ENCODE measurements around the gene C6orf163.
A peak's percentile ranks its signal among the peaks of the same experiment; 100 is the strongest.
"Not testable (repeated sequence)": the region's sequence is repeated elsewhere in the genome, so short reads cannot be mapped to it uniquely, and the experiment has no call there.

Gene C6orf163

DNA sequence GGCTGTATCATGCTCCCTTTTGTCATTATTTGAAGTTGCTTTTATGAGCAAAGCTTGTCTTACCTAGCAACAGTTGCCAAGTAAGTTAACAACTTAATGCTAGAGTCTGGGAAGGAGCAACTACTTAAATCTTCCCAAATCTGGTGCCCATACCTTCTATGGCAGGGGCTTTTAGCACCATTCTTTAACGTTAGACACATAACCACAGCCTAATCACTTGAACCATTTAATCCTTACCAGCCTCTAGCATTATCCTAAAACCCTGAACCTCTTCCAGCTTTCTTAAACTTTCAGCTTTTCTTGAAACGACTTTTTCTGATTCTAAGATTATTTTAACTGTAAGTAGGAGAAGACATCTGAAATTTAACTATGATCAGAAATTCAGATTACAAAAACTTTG lies at the start of gene C6orf163:
TSS of gene C6orf163 (plus strand) at position 83 of the 400 bp plus-strand sequence. CDS start at position 370, 287 bp downstream.
- no peak for DNase-seq (ENCODE audit: low spot score)

DNA sequence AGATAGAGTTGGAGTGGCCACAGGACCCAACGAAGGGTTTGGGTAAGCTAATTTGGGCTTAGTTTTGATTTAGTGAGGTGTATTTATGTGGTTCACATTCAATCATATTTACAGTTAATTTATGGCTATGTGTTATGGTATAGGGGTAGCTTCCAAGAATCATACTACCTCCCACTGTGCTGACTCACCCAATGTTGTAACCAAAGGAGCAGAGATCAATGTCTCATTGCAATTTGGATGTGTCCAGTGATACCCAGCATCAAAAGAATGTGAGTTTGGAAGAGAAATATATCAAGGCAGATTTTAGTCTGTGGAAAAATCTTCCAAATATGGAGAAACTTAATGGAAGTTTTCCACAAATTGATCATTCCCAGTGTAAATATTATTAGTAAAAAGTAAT lies 47.5 kb upstream of the C6orf163 start:
- no peak for DNase-seq (ENCODE audit: low spot score)

DNA sequence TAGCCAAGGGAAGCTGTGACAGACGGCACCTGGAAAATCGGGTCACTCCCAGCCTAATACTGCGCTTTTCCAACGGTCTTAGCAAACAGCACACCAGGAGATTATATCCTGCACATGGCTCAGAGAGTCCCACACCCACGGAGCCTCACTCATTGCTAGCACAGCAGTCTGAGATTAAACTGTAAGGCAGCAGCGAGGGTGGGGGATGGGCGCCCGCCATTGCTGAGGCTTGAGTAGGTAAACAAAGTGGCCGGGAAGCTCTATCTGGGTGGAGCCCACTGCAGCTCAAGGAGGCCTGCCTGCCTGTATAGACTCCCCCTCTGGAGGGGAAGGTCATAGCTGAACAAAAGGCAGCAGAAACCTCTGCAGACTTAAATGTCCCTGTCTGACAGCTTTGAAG lies 43.3 kb upstream of the C6orf163 start:
- not testable (repeated sequence) for DNase-seq (ENCODE audit: low spot score)

DNA sequence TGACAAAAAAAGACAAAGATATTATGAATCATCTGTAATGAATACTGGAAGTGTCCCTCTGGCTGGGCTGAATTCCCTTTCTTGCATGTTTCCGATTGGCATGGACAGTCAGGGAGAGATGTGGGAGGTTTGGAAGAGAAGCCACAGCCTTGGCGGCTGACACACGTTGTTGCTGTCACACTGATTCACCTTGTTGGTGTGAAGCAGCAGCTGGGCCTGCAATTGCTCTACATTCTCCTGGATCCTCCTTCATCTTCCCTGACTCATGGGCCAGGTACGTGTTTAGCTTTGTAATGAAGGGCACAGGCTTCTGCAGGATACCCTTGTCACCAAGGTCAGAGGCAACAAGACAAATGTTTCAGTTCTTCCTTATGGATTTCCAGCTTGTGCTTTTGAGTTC lies 35.6 kb upstream of the C6orf163 start:
- no peak for DNase-seq (ENCODE audit: low spot score)

DNA sequence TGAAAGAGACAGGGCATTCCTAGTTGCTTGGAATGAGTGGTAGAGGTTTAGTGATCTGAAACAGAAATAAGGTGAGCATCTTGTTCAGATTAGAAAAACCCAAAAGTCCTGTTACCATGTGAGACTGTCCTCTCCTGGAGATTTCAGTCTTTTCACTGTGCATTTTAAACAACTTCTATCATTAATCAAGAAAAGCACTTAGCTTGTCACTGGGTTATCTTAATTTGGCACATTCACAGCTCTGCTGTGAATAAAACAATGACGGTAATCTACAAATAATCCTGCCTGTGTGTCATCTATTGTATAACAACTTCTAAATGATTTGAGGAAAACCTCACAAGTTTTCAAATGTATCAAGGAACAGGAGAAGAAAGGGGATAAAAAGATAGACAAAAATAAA lies 31.8 kb upstream of the C6orf163 start:
- DNase-seq (ENCODE audit: low spot score) = no peak

DNA sequence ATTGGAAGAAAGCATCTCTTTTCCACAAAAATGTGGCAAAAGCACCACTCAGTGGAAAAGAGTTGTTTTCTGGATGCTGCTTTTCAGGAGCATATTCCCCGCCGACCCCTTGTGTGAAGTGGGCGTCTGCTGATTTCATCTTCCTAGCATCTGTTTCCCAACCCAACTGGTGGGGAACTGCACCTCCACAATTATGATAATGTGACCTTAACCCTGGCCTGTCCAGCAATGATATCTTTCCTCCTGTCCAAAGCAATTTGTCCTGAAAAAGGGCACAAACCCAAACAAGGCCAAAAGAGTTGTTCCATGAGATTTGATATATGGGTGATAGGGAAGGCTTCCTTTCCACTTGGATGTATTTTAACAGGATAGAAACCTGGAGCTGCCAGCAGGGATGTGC lies 29.5 kb upstream of the C6orf163 start:
- no peak for DNase-seq (ENCODE audit: low spot score)

DNA sequence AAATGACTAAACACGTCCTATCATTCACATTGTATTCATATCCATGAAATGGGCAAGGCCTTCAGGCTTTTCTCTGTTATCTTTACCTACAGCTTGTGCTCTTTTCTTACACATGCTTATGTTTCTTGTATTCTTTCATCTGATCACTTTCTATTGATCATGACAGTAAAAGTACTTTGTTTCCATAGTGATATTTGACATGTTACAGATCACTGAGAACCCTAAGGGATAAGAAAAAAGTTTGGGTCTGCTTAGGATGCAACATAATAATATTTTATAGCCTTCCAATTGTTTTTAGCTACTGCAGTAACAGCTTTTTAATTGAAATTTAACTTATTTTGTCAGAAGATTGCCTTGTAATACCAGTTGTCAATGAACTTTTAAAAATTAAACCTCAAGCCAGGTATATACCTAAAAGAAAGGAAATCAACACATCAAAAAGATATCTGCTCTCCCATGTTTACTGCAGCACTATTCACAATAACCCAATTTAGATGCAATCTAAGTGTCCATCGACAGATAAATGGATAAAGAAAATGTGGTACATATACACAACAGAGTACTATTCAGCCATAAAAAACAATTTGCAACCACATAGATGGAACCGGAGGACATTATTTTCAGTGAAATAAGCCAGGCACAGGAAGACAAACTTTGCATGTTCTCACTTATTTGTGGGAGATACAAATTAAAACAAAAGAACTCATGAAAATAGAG lies 25.2 kb upstream of the C6orf163 start:
- DNase-seq (ENCODE audit: low spot score) = no peak

DNA sequence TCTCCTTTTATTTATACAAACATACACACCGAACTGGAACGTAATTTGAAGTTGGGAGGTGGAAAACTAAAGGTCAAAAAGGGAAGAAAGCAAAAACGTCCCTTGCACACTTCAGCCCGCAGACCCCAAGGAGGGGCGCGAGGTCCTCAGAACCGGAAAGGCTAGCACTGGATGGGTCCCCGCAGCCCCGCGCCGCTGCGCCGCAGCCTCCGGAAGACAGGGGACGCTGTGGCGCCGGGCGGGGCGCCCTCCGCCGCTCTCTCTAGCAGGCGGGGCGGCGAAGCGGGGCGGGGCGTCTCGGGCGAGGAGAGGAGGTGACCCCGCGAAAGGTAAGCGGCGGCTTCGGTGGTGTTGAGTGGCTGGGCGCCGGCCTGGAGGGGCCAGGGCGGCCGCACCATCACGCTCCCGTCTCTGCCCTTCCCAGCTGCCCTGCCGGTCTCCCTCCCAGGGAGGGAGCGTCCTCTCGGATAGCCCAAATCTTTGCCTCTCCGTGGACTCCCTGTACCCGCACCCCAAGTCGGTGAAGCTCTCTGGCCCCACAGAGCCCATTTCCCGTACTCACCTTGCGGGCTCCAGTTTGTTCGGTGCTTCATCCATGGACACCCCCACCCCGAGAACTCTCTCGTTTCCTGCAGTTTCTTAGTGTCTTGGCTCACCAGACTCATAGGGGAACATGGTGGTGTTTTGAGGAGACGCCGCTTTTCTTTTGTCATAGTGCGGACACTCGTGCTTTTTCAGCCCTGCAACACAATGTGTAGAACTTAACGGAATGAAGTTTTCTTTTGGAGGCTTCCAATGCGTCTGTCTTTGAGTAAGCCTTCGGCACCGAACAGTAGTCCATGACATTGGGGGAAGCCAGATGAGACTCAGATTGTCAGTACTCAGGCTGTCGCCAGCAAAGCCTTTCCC lies 22.1 kb upstream of the C6orf163 start, which contains the start of gene SMIM8:
TSS of gene SMIM8 (plus strand) at position 285 of the 909 bp plus-strand sequence. CDS start 14,444 bp downstream, outside the sequence.
- DNase-seq (ENCODE audit: low spot score) = peak; percentile 89

DNA sequence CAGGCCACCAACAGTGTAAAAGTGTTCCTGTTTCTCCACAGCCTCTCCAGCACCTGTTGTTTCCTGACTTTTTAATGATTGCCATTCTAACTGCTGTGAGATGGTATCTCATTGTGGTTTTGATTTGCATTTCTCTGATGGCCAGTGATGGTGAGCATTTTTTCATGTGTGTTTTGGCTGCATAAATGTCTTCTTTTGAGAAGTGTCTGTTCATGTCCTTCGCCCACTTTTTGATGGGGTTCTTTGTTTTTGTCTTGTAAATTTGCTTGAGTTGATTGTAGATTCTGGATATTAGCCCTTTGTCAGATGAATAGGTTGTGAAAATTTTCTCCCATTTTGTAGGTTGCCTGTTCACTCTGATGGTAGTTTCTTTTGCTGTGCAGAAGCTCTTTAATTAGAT lies 20.7 kb upstream of the C6orf163 start:
- DNase-seq (ENCODE audit: low spot score) = not testable (repeated sequence)

DNA sequence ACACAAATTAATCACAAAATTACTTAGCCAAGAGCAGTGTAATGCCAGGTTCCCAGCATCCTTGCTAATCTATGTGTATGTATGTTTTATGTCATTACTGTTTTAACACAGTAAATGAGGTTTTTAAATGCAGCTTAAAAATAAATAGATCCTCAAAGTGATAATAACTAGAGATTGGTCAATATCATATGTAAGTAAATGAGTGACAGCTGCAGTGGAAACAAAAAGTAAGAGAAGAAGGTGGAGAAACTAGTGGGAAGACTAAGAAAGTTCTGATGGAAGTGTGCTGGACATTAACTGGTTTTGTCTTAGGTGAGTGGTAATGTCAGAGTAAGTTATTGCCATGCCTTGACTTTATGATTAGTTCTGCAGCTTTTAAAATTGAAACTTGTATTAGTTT lies 13.7 kb upstream of the C6orf163 start:
- DNase-seq (ENCODE audit: low spot score) = no peak

DNA sequence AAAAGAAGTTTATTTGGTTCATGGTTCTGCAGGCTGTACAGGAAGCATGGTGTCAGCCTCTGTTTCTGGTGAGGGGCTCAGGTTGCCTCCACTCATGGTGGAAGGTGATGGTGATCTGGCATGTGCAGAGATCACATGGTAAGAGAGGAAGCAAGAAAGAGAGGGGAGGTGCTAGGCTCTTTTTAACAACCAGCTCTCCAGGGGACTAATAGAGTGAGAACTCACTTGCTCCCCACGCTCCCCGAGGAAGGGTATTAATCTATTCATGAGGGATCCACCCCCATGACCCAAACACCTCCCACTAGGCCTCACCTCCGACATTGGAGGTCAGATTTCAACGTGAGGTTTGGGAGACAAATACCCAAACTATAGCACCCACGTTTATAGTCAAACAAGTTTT lies 11.6 kb upstream of the C6orf163 start:
- DNase-seq (ENCODE audit: low spot score) = no peak

DNA sequence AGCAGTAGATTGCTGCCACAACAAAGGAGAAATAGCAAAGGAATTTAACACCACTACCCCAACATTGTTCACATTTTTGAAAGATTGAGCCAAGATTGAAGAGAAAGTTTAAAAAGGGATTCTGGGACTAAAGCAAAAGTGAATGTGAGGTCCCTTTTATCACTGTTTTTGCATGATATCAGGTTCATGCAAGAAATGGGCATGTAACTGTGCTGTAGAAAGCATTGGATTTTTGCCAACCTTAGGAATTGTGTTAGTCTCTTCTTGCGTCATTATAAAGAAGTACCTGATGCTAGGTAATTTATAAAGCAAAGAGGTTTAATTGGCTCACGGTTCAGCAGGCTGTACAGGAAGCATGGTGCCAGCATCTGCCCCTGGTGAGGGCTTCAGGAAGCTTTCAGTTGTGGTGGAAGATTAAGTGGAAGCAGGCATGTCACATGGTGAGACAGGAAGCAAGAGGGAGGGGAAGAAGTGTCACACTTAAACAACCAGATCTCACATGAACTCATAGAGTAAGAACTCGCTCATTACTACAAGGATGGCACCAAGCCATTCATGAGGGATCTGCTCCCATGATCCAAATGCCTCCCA lies 10.9 kb upstream of the C6orf163 start:
- no peak for DNase-seq (ENCODE audit: low spot score)

DNA sequence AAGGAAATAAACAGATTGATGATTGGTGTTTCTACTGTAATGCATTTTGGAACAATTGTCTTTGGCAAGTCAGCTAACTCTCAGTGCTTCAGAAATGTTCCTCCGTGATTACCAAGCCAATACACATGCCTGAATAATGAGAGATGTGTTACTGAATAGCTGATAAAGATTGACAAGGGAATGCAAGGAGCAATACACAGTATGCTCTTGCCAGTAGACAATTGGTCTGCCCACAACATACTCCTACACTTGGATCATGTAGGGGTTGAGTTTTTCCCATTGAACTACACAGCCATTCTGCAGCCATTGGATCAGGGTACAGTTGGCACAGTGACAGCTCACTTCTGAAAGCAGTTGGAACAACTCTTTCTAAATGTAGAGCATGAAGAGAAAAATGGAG lies 9.9 kb upstream of the C6orf163 start:
- DNase-seq (ENCODE audit: low spot score) = no peak

DNA sequence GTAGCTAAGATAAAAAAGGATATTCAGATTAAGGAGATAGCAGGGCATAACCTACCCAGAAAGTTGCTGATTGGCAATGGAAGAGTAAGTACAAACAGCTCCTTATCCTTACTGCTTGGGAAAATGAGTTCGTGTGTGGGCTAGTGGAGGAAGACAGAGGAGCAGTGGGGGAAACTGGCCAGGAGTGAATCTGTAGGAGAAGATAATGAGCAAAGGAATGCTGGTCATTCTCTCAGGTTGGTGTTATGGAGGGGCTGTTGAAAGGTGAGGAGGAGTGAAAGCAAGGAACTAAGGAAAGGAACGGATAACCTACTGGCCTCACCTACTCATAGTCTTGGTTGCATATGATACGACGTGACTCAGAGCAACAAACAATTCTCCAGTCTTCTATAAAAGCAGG lies 8.2 kb upstream of the C6orf163 start:
- no peak for DNase-seq (ENCODE audit: low spot score)

DNA sequence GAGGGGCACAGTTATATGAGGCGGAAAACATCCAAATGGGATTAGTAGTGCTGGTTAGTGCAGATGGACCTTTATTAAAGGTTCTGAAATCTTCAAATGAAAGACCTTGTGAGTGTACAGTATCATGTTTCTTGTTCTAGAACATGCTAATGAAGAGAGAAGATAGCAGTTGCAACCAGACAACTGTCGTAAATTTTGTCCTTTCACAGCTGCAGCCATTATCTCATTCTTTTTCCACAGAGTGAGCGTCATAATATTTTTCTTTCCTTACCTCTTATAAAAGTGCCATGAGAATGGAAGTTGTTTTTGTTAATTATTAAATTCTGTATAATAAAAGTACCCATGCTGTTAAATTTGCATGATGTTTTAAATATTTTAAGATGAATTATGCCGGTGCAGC lies 4.4 kb upstream of the C6orf163 start:
- no peak for DNase-seq (ENCODE audit: low spot score)

DNA sequence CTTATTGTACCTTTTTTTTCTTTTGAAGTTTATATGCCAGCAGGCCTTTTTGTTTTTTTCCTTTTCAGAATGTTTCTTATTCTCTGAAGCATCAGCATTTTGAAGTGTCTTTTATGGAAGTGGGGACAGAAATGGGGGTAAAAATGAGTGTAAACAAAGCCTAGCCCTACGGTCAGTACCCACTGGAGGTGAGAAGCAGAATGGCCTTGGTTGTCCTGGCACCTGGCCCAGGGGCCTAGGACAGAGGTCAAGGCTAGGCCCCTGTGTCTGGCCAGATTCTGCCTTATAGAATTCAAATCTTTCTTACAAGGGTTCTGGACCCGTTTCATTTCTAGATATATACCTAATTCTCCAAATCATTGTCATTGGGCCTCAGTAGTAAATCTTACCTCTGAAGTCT lies 3.5 kb upstream of the C6orf163 start:
- DNase-seq (ENCODE audit: low spot score) = no peak

DNA sequence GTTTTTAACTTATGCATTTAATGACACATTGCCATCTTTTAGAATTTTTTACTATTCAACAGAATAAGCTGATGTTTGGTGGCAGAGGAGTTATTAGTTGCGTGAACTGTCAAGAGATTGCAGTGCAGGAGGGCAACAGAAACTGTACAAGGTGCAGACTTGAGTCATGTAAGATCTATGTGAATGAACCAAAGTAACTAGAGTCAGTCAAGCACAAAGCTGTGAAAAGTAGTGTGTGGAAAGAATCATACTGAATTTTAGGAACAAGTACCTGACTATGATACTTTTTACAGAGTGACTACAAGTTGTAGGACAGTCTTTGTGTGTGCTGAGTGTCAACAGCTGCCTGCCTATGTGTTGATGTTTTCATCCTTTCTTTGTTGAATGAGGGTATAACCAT lies 2.7 kb upstream of the C6orf163 start:
- no peak for DNase-seq (ENCODE audit: low spot score)

DNA sequence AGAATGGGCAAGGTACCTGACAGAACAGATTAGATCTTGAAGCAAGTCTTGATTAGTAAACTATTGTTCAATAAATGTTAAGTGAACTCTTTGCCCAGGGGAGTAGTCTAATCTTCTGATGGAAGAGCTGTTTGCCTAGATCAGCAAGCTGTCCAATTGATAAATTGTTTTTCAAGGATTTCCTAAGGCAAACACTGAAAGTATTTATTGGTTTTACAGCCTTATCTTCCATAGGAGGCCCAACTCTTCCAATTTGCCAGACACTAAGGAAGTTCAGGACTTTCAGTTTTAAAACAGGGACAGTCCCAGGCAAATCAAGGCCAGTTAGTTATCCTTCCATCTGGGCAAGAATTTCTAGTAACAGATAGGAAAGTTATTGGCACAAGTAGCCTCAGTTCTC lies 1.8 kb upstream of the C6orf163 start:
- DNase-seq (ENCODE audit: low spot score) = no peak

DNA sequence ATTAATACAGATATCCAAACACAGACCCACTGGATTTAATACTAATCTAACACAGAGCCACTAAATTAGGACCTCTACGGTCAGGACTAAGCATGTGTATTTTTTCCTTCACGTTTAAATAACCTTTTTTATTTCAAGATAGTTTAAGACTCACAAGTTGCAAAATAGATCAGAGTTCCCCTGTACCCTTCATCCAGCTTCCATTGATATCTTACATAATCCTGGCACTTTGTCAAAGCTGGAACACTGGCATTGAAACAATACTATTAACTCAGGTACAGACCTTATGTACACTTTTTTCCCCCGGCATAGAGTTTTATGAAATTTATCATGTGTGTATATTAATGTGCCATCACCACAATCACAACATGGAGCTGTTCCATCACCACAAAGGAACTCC lies 2.1 kb downstream of the C6orf163 start:
- DNase-seq (ENCODE audit: low spot score) = no peak

DNA sequence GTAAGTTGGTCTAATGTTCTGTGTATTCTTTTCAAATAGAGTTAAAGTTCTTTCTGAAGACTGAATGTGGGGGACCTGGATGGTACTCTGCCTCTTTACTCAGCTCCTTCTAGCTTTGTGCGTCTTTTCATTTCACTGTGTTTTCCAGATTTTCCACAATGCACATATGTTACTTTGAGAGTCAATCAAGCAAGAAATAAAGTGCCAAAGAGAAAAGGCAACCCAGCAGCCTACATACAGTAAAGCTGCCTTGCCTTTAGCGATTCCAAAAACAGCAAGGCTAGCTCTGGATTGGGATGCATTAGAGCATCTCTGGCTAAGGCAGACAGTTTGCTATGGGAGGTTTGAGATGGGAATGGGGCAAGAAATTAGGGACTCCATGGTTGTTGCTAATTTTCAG lies 5.3 kb downstream of the C6orf163 start:
- no peak for DNase-seq (ENCODE audit: low spot score)

DNA sequence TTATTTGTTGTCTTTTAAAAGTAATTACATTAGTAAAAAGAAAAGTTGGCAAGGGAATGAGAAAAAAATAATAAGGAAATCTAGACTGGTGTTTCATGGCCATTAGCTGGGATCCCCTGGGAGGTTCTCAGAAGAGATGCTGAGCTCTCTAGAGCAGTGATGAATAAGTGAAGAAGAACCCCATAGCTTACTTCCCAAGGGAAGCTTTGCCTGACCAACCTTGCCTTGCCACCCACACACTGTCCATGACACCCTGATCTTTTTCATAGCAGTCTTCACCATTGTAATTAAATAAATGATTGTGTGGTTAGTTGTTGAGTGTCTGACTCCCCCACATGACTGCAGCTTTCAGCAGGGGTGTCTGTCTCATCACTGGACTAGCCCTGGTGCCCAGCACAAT lies 5.9 kb downstream of the C6orf163 start:
- DNase-seq (ENCODE audit: low spot score) = no peak

DNA sequence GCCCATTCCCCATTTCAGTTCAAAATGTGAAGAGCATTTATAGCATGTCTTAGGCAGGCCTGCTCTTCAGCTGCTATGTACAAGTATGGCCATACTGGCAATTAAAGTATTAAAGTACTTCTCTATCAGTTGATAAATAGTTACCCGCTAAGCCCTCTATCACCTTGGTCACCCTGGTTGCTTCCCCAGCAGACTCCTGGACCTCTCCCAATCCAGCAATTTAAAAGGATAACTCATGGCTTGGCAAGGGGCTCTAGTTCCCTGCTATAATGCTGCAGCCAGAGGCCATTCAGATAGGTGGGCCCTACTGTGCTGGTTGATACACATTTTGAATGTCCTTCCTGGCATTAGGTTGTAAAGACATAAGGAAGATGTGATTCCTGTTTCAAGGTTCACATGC lies 7.0 kb downstream of the C6orf163 start:
- no peak for DNase-seq (ENCODE audit: low spot score)

DNA sequence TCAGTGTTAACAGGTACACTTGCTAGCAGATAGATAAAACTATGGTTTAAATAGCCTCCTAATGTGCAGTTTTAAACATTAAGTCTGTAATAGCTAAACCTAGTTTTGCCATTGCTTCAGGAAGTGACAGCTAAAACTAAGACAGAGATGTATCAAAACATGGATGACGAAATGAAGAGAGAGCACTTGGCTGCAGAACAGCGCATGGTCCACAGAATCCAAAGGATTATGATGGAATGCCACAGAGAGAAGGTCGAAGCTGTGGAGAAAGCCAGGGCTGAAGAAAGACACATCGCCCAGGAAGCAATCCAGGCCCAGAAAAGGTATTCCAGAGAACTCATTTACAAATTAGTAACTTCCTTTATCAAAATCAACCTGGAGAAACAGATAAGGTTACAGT lies 11.6 kb downstream of the C6orf163 start:
- DNase-seq (ENCODE audit: low spot score) = no peak

All from AG08395 (cell line).